Esophagus muscularis mucosa (tissue), 4 donors: ENCODE results near the gene TFCP2.

ENCODE experiments used
- EP300 ChIP-seq: sonication (generic); formaldehyde crosslinking; IDR thresholded peaks from one replicate; pipeline ENCODE4 v1.6.1; 2017; ENCODE audit warnings: antibody characterized with exemption
- POLR2A ChIP-seq: fragments of 450-650 bp; IDR thresholded peaks from one replicate; pipeline ENCODE4 v1.6.1; 2017; ENCODE audit warnings: antibody characterized with exemption, moderate library complexity, mild to moderate bottlenecking, low read depth
- POLR2AphosphoS5 ChIP-seq, 2 donors: sonication (generic); formaldehyde crosslinking; IDR thresholded peaks; one replicate each; pipeline ENCODE4 v1.6.1; 2017; ENCODE audit warnings: antibody characterized with exemption in 2 of 2
- TF ChIP-seq, protein P1 (sequence below), 3 experiments: fragments of 200-600 bp in 2 of 3; fragments of 450-650 bp in 1 of 3; sonication (generic) in 2 of 3; IDR thresholded peaks; one replicate each; pipeline ENCODE4 v1.5.1; 2017 to 2019; ENCODE audit warnings: antibody characterized with exemption in 3 of 3, mild to moderate bottlenecking in 2 of 3, moderate library complexity in 1 of 3

DNA sequence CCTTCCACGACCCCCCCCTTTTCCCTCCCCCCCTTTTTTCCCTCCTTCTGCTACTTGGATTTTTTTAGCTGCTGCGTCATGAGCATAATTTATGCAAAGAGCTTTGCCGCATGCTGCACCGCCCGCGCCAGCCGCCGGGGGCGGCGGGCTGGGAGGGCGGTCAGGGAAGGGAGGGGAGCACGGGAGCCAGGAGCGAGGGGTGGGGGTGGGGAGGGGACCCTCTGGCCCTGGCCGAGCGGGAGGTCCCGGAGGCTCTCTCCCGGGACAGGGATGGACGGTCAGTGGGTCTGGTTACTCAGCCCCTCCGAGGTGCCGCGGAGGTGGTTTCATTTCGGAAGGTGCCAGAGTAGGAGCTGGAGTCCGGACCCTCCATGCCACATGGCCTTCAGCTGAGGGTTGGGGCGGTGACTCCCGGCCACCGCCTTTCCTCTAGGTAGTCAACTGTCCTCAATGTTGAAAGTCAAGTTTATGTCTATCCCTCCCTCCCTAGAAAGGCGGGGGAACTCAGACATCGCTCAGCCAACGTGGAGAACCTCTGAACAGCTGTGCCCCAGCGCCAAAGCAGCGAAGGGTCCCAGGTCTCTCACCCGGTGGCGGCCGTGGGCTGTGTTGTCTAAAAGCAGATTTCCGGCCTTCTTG lies 45.2 kb upstream of the TFCP2 start, which contains the start of gene POU6F1:
- TF ChIP-seq, protein P1, sequence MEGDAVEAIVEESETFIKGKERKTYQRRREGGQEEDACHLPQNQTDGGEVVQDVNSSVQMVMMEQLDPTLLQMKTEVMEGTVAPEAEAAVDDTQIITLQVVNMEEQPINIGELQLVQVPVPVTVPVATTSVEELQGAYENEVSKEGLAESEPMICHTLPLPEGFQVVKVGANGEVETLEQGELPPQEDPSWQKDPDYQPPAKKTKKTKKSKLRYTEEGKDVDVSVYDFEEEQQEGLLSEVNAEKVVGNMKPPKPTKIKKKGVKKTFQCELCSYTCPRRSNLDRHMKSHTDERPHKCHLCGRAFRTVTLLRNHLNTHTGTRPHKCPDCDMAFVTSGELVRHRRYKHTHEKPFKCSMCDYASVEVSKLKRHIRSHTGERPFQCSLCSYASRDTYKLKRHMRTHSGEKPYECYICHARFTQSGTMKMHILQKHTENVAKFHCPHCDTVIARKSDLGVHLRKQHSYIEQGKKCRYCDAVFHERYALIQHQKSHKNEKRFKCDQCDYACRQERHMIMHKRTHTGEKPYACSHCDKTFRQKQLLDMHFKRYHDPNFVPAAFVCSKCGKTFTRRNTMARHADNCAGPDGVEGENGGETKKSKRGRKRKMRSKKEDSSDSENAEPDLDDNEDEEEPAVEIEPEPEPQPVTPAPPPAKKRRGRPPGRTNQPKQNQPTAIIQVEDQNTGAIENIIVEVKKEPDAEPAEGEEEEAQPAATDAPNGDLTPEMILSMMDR (IDR thresholded peaks at IDR 0.05): peak; percentile 49 to 83 (median 49)
- TF ChIP-seq POLR2A (no peak), POLR2AphosphoS5 (IDR thresholded peaks at IDR 0.05) (peak; percentile 84), EP300 (no peak)
